Epithelial cell of proximal tubule (primary cell): ENCODE data around the gene KRTAP5-6. TPM values are rescaled to one million over a fixed set of nuclear protein-coding genes. Genes with fewer than 3 reads are reported as not detected.

Experiments used
- DNase-seq: peaks from one replicate; pipeline ENCODE4 v3.0.0-alpha.2; 2011; ENCODE audit warnings: low read depth
- H3K4me3 ChIP-seq: 2 replicates; pipeline ENCODE4 v1.5.1; 2011; ENCODE audit warnings: low read depth, mild to moderate bottlenecking, low read length
- total RNA-seq: library from RNA; depleted of rRNA; stranded (reverse); fragments of >200 nt; gene quantifications from 2 replicates; pipeline ENCODE4 v1.2.3, GENCODE V29; 2015
- TF ChIP-seq, protein P1 (sequence below): conservative IDR thresholded peaks from 2 replicates; pipeline ENCODE4 v1.5.1; 2012; ENCODE audit warnings: low read depth, mild to moderate bottlenecking, low read length

The KRTAP5-6 gene
- total RNA-seq, 1 donor from 2014 or later: not detected

DNA sequence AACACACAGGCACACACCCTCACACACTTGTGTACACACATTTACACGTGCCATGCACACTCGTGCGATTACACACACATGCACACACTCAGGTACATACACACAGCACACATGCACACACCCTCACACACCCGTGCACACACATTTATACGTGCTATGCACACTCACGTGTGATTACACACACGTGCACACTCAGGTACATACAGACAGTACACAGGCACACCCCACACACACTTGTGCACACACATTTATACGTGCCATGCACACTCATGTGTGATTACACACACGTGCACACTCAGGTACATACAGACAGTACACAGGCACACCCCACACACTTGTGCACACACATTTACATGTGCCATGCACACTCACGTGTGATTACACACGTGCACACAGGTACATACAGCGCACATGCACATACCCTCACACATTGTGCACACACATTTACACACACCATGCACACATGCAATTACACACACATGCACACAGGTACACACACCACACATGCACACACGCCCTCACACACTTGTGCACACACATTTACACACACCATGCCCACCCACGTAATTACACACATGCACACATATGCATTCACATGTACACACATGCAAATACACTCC is 48.8 kb downstream of the KRTAP5-6 start:
- TF ChIP-seq, protein P1, sequence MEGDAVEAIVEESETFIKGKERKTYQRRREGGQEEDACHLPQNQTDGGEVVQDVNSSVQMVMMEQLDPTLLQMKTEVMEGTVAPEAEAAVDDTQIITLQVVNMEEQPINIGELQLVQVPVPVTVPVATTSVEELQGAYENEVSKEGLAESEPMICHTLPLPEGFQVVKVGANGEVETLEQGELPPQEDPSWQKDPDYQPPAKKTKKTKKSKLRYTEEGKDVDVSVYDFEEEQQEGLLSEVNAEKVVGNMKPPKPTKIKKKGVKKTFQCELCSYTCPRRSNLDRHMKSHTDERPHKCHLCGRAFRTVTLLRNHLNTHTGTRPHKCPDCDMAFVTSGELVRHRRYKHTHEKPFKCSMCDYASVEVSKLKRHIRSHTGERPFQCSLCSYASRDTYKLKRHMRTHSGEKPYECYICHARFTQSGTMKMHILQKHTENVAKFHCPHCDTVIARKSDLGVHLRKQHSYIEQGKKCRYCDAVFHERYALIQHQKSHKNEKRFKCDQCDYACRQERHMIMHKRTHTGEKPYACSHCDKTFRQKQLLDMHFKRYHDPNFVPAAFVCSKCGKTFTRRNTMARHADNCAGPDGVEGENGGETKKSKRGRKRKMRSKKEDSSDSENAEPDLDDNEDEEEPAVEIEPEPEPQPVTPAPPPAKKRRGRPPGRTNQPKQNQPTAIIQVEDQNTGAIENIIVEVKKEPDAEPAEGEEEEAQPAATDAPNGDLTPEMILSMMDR: no peak
- no peak for DNase-seq
- H3K4me3 ChIP-seq: no peak overlapping the region

DNA sequence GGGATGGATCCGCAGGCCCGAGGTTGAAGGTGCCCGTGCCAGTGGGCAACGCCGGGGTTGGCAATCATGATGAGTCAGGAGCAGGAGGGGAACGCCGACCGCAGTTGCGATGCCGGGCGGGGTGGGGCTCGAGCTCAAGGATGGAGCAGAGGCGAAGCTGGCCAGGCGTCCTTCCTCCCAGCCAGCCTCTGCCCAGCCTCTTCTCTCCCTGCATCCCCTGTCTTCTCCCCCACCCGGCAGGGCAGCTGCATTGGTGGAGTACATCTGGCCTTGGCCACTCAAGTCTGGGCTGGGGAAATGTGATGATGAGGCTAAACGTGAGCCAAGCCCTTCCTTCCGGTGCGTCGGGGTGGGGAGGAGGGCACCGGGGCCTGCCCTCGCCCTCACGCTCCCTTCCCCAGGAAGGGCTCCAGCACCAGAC is 49.5 kb downstream of the KRTAP5-6 start:
- no peak for DNase-seq
- H3K4me3 ChIP-seq: no peak overlapping the region
- TF ChIP-seq, protein P1: no peak

DNA sequence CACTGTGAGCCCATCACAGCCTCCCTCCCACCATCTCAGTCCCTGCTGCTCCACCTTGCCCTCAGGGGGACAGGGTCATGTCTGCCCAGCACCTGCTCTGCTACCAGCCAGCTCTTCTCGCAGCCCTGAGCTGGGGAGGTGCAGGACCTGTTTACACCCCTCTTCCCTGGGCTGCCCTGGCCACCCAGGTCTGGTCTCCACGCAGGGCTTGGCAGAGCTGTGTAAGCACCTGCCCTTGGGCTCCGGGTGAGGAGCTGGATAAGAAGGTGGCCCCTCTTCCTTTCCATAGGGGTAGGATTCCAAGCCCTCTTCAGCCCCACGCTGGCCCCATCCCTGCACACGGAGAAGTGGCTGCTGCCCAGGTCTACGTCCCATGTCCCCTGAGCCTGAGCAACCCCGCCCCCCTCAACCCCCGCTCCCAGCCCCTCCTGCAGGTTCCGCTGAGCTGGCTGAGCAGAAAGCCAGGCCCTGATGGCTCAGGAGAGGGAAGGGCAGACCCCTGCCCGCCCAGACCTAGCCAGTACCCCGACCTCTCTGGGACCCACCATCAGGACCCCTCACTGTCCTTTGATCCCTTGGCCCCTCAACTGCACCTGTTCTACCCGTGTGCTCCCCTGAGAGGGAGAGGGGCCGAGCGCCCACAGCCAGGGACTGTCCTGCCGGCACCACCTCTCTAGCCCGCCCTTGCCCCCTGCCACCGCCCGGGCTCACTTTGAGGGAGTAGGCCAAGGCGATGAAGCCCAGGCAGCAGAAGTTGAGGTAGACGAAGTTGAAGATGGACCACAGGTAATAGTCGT is 50.2 kb downstream of the KRTAP5-6 start:
- DNase-seq: no peak
- no peak overlapping the region for H3K4me3 ChIP-seq
- TF ChIP-seq, protein P1: no peak

Other genes with a start within 250 kb of the KRTAP5-6 start
- gene MOB2, start 210.4 kb upstream of the KRTAP5-6 start, total RNA-seq: 22.6 and 26.9 TPM in 2 replicates
- 9.7 and 13.1 TPM in 2 replicates for gene DUSP8, start 124.9 kb upstream of the KRTAP5-6 start, total RNA-seq
- not detected in 2 replicates for gene KRTAP5-1, start 111.9 kb upstream of the KRTAP5-6 start, total RNA-seq
- gene KRTAP5-2, start 98.9 kb upstream of the KRTAP5-6 start, total RNA-seq: not detected in 2 replicates
- gene KRTAP5-3, start 88.7 kb upstream of the KRTAP5-6 start, total RNA-seq: not detected in 2 replicates
- gene KRTAP5-4, start 75.1 kb upstream of the KRTAP5-6 start, total RNA-seq: not detected in 2 replicates
- gene KRTAP5-5, start 67.4 kb upstream of the KRTAP5-6 start, total RNA-seq: not detected in 2 replicates
- gene IFITM10, start 53.4 kb downstream of the KRTAP5-6 start, total RNA-seq: not detected in 2 replicates
- 192 and 211 TPM in 2 replicates for gene CTSD, start 66.7 kb downstream of the KRTAP5-6 start, total RNA-seq
- 0.81 TPM in 1 of 2 replicates, not detected in the other for gene SYT8, start 137.8 kb downstream of the KRTAP5-6 start, total RNA-seq
- not detected in 2 replicates for gene TNNI2, start 141.8 kb downstream of the KRTAP5-6 start, total RNA-seq
- gene LSP1, start 155.9 kb downstream of the KRTAP5-6 start, total RNA-seq: 0.58 TPM in 1 of 2 replicates, not detected in the other
- gene PRR33, start 194.7 kb downstream of the KRTAP5-6 start, total RNA-seq: not detected in 2 replicates
- not detected in 2 replicates for gene TNNT3, start 222.5 kb downstream of the KRTAP5-6 start, total RNA-seq